22Rv1 (cell line): ENCODE measurements around the gene USP20.

Experiments
- H3K27ac ChIP-seq: fragments of 450-650 bp; 2 replicates; pipeline ENCODE4 v1.5.1; 2017
- CTCF ChIP-seq: fragments of 450-650 bp; IDR thresholded peaks from 2 replicates; pipeline ENCODE4 v1.5.1; 2017; ENCODE audit warnings: mild to moderate bottlenecking
- ZFX ChIP-seq: fragments of 450-650 bp; IDR thresholded peaks from 2 replicates; pipeline ENCODE4 v1.6.1; 2017; ENCODE audit warnings: antibody characterized with exemption, borderline replicate concordance

Gene USP20

GRCh38 chr9:129910628-129911567, 75.6 kb downstream of the USP20 start:
- no peak overlapping the region for H3K27ac ChIP-seq
- no peak for TF ChIP-seq CTCF
- no peak for TF ChIP-seq ZFX

GRCh38 chr9:129914051-129914450, 78.8 kb downstream of the USP20 start:
- TF ChIP-seq ZFX (no peak), CTCF (no peak)
- H3K27ac ChIP-seq, result no peak overlapping the region

- no peak for TF ChIP-seq ZFX
- TF ChIP-seq CTCF, result no peak
- no peak overlapping the region for H3K27ac ChIP-seq
These were observed 81.4 kb downstream of the USP20 start for GRCh38 chr9:129916707-129917106.

GRCh38 chr9:129918296-129918950, 83.2 kb downstream of the USP20 start:
- TF ChIP-seq ZFX (no peak), CTCF (no peak)
- no peak overlapping the region for H3K27ac ChIP-seq

GRCh38 chr9:129919277-129919676, 84.0 kb downstream of the USP20 start:
- no peak overlapping the region for H3K27ac ChIP-seq
- TF ChIP-seq ZFX, result no peak
- no peak for TF ChIP-seq CTCF

- no peak for TF ChIP-seq CTCF
- no peak for TF ChIP-seq ZFX
- H3K27ac ChIP-seq, result no peak overlapping the region
These were observed 84.6 kb downstream of the USP20 start for GRCh38 chr9:129919841-129920240.

- TF ChIP-seq CTCF, result no peak
- no peak for TF ChIP-seq ZFX
- H3K27ac ChIP-seq, result no peak overlapping the region
These were observed 86.6 kb downstream of the USP20 start for GRCh38 chr9:129921905-129922304.
